Stomach (tissue), 9 donors: ENCODE data around the gene KLK7. TPM values are rescaled to one million over a fixed set of nuclear protein-coding genes. Genes with fewer than 3 reads are reported as not detected.

Experiments used
- DNase-seq, 2 donors: peaks; one replicate each; pipeline versions ENCODE4 v3.0.0 to v3.0.0-alpha.2; 2013 to 2019
- H3K27ac ChIP-seq, 5 donors: fragments of 200-600 bp in 4 of 5; sonication (generic) in 4 of 5; one replicate each; pipeline ENCODE4 v1.5.1; 2013 to 2019; ENCODE audit warnings: mild to moderate bottlenecking in 1 of 5, moderate library complexity in 1 of 5
- H3K27me3 ChIP-seq, 3 donors: fragments of 200-600 bp; sonication (generic); one replicate each; pipeline ENCODE4 v1.5.1; 2017 to 2019; ENCODE audit warnings: mixed run types in 1 of 3
- H3K36me3 ChIP-seq, 4 donors: fragments of 200-600 bp; sonication (generic); 1 replicate in 3 of 4; 2 replicates in 1 of 4; pipeline ENCODE4 v1.5.1; 2016 to 2019
- H3K4me1 ChIP-seq, 4 donors: fragments of 200-600 bp; sonication (generic); one replicate each; pipeline ENCODE4 v1.5.1; 2016 to 2019
- H3K4me3 ChIP-seq, 4 donors: fragments of 200-600 bp; sonication (generic) in 3 of 4; one replicate each; pipeline ENCODE4 v1.5.1; 2016 to 2019; ENCODE audit warnings: mild to moderate bottlenecking in 1 of 4
- H3K9me3 ChIP-seq, 4 donors: fragments of 200-600 bp; sonication (generic); one replicate each; pipeline ENCODE4 v1.5.1; 2016 to 2019
- CTCF ChIP-seq, 7 experiments: fragments of 450-650 bp in 4 of 7; fragments of 200-600 bp in 3 of 7; sonication (generic) in 3 of 7; IDR thresholded peaks; one replicate each; pipeline ENCODE4 v1.5.1; 2016 to 2019; ENCODE audit warnings: antibody characterized with exemption in 7 of 7, control low read depth in 2 of 7, mild to moderate bottlenecking in 1 of 7
- EP300 ChIP-seq: sonication (generic); formaldehyde crosslinking; IDR thresholded peaks from one replicate; pipeline ENCODE4 v1.6.1; 2017; ENCODE audit warnings: antibody characterized with exemption
- POLR2A ChIP-seq, 4 donors: fragments of 450-650 bp; IDR thresholded peaks; one replicate each; pipeline ENCODE4 v1.6.1; 2016; ENCODE audit warnings: antibody characterized with exemption in 4 of 4, control low read depth in 2 of 4, mild to moderate bottlenecking in 1 of 4, moderate library complexity in 1 of 4
- POLR2AphosphoS5 ChIP-seq, 3 donors: sonication (generic); formaldehyde crosslinking; IDR thresholded peaks; one replicate each; pipeline ENCODE4 v1.6.1; 2016; ENCODE audit warnings: antibody characterized with exemption in 3 of 3
- WGBS, 5 donors: extraction: QIAGEN DNeasy Blood & Tissue Kit in 3 of 5; methylation state at CpG; one replicate each; pipeline versions ENCODE4 v1.1.5 to v1.1.7; 2013 to 2018; 5-methylcytosine and 5-hydroxymethylcytosine counted together
- intact Hi-C: fragments of 100-400 bp; cut with DNase I; formaldehyde crosslinking; loops from one replicate; pipeline ENCODE4 v1.15.1; 2023; ENCODE audit warnings: low total_unique reads
- polyA plus RNA-seq, 3 donors: library from polyadenylated mRNA; stranded (reverse); fragments of 200-250 nt; gene quantifications; one replicate each; pipeline ENCODE4 v1.2.3, GENCODE V29; 2013
- total RNA-seq, 5 donors: library from RNA; depleted of rRNA; stranded (reverse); fragments of >200 nt; gene quantifications; one replicate each; pipeline versions ENCODE4 v1.1.0 to v1.2.3, GENCODE V29; 2014 to 2016
- donor health status: healthy with polysubstance abuse.
- donor health status: Bipolar disorder and iron deficiency.
- donor health status: healthy.

KLK7 gene
- total and polyA plus RNA-seq, 8 donors, result 7.8 TPM; not detected in 7

GRCh38 chr19:50939596-50939995 lies 44.1 kb downstream of the KLK7 start:
- Histone ChIP-seq H3K9me3 (peaks cover 0 to 13% (median 8%) of the 10 kb centered on the region in 4 donors), H3K4me3 (no peak overlapping the region), H3K27me3 (peaks cover 0 to 19% (median 0%) of the 10 kb centered on the region in 3 donors), H3K36me3 (no peaks in the 10 kb centered on the region), H3K4me1 (no peaks in the 10 kb centered on the region), H3K27ac (no peak overlapping the region)
- intact Hi-C loops, result no loop called here
- no peak for DNase-seq
- WGBS, 5 donors, result 72 to 81% (median 77%) methylated on average over 2 of the region's 2 CpGs
- TF ChIP-seq CTCF (IDR thresholded peaks at IDR 0.05) (no peak), POLR2AphosphoS5 (IDR thresholded peaks at IDR 0.05) (no peak), POLR2A (IDR thresholded peaks at IDR 0.05) (no peak), EP300 (no peak)

- no peak for DNase-seq
- intact Hi-C loops, result no loop called here
- Histone ChIP-seq H3K9me3 (no peaks in the 10 kb centered on the region), H3K27ac (no peak overlapping the region), H3K36me3 (no peaks in the 10 kb centered on the region), H3K4me1 (no peaks in the 10 kb centered on the region), H3K27me3 (peaks cover 0 to 58% (median 10%) of the 10 kb centered on the region in 3 donors), H3K4me3 (no peak overlapping the region)
- 68 to 76% (median 73%) methylated on average over 8 of the region's 8 CpGs for WGBS, 5 donors
- no peak for TF ChIP-seq CTCF (IDR thresholded peaks at IDR 0.05)
- no peak for TF ChIP-seq POLR2A (IDR thresholded peaks at IDR 0.05)
- TF ChIP-seq POLR2AphosphoS5 (IDR thresholded peaks at IDR 0.05), result no peak
- no peak for TF ChIP-seq EP300
These were observed 50.1 kb downstream of the KLK7 start for GRCh38 chr19:50933640-50934039.

GRCh38 chr19:50932690-50933083 lies 51.0 kb downstream of the KLK7 start:
- no peak for DNase-seq
- intact Hi-C loops, result no loop called here
- 50 to 64% (median 63%) methylated on average over 4 of the region's 4 CpGs for WGBS, 5 donors
- TF ChIP-seq CTCF (IDR thresholded peaks at IDR 0.05) (no peak), EP300 (no peak), POLR2A (IDR thresholded peaks at IDR 0.05) (no peak), POLR2AphosphoS5 (IDR thresholded peaks at IDR 0.05) (no peak)
- Histone ChIP-seq H3K36me3 (no peaks in the 10 kb centered on the region), H3K27me3 (peaks cover 0 to 62% (median 10%) of the 10 kb centered on the region in 3 donors), H3K9me3 (no peaks in the 10 kb centered on the region), H3K4me1 (no peaks in the 10 kb centered on the region), H3K27ac (no peak overlapping the region), H3K4me3 (no peak overlapping the region)

- Histone ChIP-seq H3K27me3 (peaks cover 0 to 67% (median 10%) of the 10 kb centered on the region in 3 donors), H3K9me3 (no peaks in the 10 kb centered on the region), H3K36me3 (no peaks in the 10 kb centered on the region), H3K4me1 (no peaks in the 10 kb centered on the region), H3K4me3 (no peak overlapping the region), H3K27ac (no peak overlapping the region)
- intact Hi-C loops, result no loop called here
- TF ChIP-seq POLR2AphosphoS5 (IDR thresholded peaks at IDR 0.05), result no peak
- TF ChIP-seq CTCF (IDR thresholded peaks at IDR 0.05), result no peak
- TF ChIP-seq EP300, result no peak
- TF ChIP-seq POLR2A (IDR thresholded peaks at IDR 0.05), result no peak
- WGBS, 5 donors, result 62 to 72% (median 67%) methylated on average over 11 of the region's 11 CpGs
- no peak for DNase-seq
These were observed 51.6 kb downstream of the KLK7 start for GRCh38 chr19:50932018-50932689.
